SU-DHL-6 (cell line): ENCODE results near the gene ZNF804B.

Source experiments
- EZH2phosphoT487 ChIP-seq: fragments of 200-600 bp; sonication (generic), shearing (Covaris generic); conservative IDR thresholded peaks from 2 replicates; pipeline ENCODE4 v1.6.1; 2018; ENCODE audit warnings: mild to moderate bottlenecking, antibody characterized with exemption, low read length, moderate library complexity, mixed read lengths
- TF ChIP-seq, protein P1 (sequence below): fragments of 200-600 bp; sonication (generic); IDR thresholded peaks from one replicate; pipeline ENCODE4 v1.5.1; 2017; ENCODE audit warnings: antibody characterized with exemption, mild to moderate bottlenecking, low read length, moderate library complexity; ENCODE audit not compliant: insufficient read depth, poor library complexity, severe bottlenecking

DNA sequence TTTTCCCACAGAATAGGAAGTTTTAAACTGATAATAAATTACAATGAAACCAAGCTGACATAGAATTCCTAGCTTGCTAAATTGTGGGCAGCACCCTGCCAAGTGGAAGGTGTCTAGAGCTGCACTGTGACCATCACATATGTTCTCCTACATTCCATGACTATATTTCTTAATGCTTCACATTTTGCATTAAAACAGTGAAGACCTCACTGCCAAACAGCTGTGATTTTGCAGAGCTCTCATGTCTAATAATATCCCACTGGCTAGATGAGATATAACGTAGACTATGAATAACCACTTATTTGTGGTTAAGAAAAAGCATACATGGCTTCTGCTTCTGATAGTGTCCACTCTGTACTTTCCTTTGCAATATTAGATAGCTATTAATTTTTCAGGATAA lies 264.4 kb downstream of the ZNF804B start:
- TF ChIP-seq, protein P1, sequence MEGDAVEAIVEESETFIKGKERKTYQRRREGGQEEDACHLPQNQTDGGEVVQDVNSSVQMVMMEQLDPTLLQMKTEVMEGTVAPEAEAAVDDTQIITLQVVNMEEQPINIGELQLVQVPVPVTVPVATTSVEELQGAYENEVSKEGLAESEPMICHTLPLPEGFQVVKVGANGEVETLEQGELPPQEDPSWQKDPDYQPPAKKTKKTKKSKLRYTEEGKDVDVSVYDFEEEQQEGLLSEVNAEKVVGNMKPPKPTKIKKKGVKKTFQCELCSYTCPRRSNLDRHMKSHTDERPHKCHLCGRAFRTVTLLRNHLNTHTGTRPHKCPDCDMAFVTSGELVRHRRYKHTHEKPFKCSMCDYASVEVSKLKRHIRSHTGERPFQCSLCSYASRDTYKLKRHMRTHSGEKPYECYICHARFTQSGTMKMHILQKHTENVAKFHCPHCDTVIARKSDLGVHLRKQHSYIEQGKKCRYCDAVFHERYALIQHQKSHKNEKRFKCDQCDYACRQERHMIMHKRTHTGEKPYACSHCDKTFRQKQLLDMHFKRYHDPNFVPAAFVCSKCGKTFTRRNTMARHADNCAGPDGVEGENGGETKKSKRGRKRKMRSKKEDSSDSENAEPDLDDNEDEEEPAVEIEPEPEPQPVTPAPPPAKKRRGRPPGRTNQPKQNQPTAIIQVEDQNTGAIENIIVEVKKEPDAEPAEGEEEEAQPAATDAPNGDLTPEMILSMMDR = no peak
- no peak for TF ChIP-seq EZH2phosphoT487
